ENCODE data around the gene CCDC74A.
"Not testable (repeated sequence)": the region's sequence is repeated elsewhere in the genome, so short reads cannot be mapped to it uniquely, and the experiment has no call there.

DNA sequence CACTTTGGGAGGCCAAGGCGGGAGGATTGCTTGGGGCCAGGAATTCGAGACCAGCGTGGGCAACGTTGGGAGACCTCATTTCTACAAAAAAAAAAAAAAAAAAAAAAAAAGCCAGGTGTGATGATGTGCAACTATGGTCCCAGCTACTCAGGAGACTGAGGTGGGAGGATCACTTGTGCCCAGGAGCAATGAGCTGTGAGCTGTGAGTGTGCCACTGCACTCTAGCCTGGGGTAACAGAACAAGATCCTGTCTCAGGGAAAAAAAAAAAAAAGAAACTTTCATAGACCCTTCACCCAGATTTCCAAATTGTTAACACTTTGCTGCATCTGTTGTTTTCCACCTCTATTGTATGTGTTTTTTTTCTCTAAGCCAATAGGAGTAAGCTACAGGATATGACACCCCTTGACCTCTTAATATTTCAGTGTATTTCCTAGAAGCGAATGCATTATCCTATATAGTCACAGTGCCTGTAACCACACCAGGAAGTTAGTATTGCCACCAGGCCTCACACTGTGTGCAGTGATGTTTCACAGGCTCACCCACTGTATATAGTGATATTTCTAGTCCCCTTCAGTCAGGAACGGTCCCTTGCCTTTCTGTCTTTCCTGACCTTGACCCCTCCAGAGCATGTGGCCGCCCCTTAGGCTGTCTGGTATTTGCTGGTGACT, 23.5 kb upstream of the CCDC74A start:
- TF ChIP-seq ELF4 (IDR thresholded peaks at IDR 0.05); BHLHE40 (IDR thresholded peaks at IDR 0.05; ENCODE audit: borderline replicate concordance); TARDBP (IDR thresholded peaks at IDR 0.05); SP1 (IDR thresholded peaks at IDR 0.05); ZNF384 (IDR thresholded peaks at IDR 0.05); NFRKB (IDR thresholded peaks at IDR 0.05); SUZ12 (IDR thresholded peaks at IDR 0.05); CTBP1 (IDR thresholded peaks at IDR 0.05; ENCODE audit: borderline replicate concordance); ARNT (IDR thresholded peaks at IDR 0.05); HDGF (IDR thresholded peaks at IDR 0.05; ENCODE audit: borderline replicate concordance); L3MBTL2 (conservative IDR thresholded peaks at IDR 0.05); LEF1 (IDR thresholded peaks at IDR 0.05; ENCODE audit: borderline replicate concordance); FOXA1 (IDR thresholded peaks at IDR 0.05); FOXK2 (IDR thresholded peaks at IDR 0.05): not testable (repeated sequence)
